A549 (cell line): Measurements from ENCODE around the gene ATG101. TPM values are rescaled to one million over a fixed set of nuclear protein-coding genes. Genes with fewer than 3 reads are reported as not detected.
A peak's percentile ranks its signal among the peaks of the same experiment; 100 is the strongest.

Source experiments
- ATAC-seq, 2 experiments: fragments of 200-7000 bp in 1 of 2; fragments of >200 bp in 1 of 2; cut with Nextera tagmentation in 1 of 2; cut with Tn5 transposase in 1 of 2; 3 replicates each; pipeline versions ENCODE4 v1.8.0 to v1.9.1; 2018 to 2020; ENCODE audit warnings: mild to moderate bottlenecking in 1 of 2, moderate library complexity in 1 of 2
- CTCF ChIA-PET: fragments of 300-600 bp; sonication (Branson Sonifier 250); formaldehyde crosslinking; extraction: SDS; loops from one replicate; lab custom pipeline; 2021; ENCODE audit warnings: antibody characterized with exemption, inconsistent platforms; lab: Yijun Ruan, JAX
- POLR2A ChIA-PET: fragments of 350-600 bp; formaldehyde crosslinking; extraction: SDS; loops from one replicate; lab custom pipeline; 2021; ENCODE audit warnings: antibody characterized with exemption, inconsistent platforms; lab: Yijun Ruan, JAX
- DNase-seq, 2 experiments: peaks; one replicate each; pipeline versions ENCODE4 v3.0.0 to v3.0.0-alpha.2; 2011 to 2016; ENCODE audit warnings: low read depth in 1 of 2, low spot score in 1 of 2
- FAIRE-seq: peaks from 2 replicates; lab custom pipeline; 2011; peaks lifted over from hg19 to GRCh38; lab: Jason Lieb, UNC
- H3K27ac ChIP-seq, 2 experiments: fragments of >200 bp; sonication (Bioruptor Twin); formaldehyde crosslinking; 3 replicates each; pipeline ENCODE4 v1.5.1; 2016 to 2017
- H3K4me1 ChIP-seq: fragments of >200 bp; sonication (Bioruptor Twin); formaldehyde crosslinking; 3 replicates; pipeline ENCODE4 v1.6.1; 2016
- H3K4me2 ChIP-seq: fragments of >200 bp; sonication (Bioruptor Twin); formaldehyde crosslinking; 3 replicates; pipeline ENCODE4 v1.6.1; 2016
- H3K4me3 ChIP-seq: fragments of >200 bp; sonication (Bioruptor Twin); formaldehyde crosslinking; 3 replicates; pipeline ENCODE4 v1.5.1; 2016
- H3K9me3 ChIP-seq: fragments of >200 bp; sonication (Bioruptor Twin); formaldehyde crosslinking; 3 replicates; pipeline ENCODE4 v1.6.1; 2016
- CBX2 ChIP-seq: fragments of 200-600 bp; sonication (generic); IDR thresholded peaks from 2 replicates; pipeline ENCODE4 v1.6.1; 2016; ENCODE audit warnings: low read depth, mild to moderate bottlenecking, borderline replicate concordance
- CTCF ChIP-seq: fragments of >200 bp; sonication (Bioruptor Twin); formaldehyde crosslinking; IDR thresholded peaks from 3 replicates; pipeline ENCODE4 v1.5.1; 2016
- GATA3 ChIP-seq: IDR thresholded peaks from 2 replicates; pipeline ENCODE4 v1.6.1; 2012; ENCODE audit warnings: borderline replicate concordance
- HDAC2 ChIP-seq: fragments of 200-600 bp; sonication (generic); IDR thresholded peaks from 2 replicates; pipeline ENCODE4 v1.6.1; 2016
- HEYL ChIP-seq: fragments of 250-450 bp; sonication (Bioruptor Pico); IDR thresholded peaks from 2 replicates; pipeline ENCODE4 v1.8.0; 2021; ENCODE audit warnings: mild to moderate bottlenecking, moderate library complexity
- HOXA7 ChIP-seq: fragments of 250-450 bp; sonication (Bioruptor Pico); IDR thresholded peaks from 2 replicates; pipeline ENCODE4 v1.5.0; 2020; ENCODE audit warnings: mild to moderate bottlenecking, moderate library complexity
- HOXB5 ChIP-seq: fragments of 250-450 bp; sonication (Bioruptor Pico); IDR thresholded peaks from 2 replicates; pipeline ENCODE4 v1.5.0; 2020; ENCODE audit warnings: mild to moderate bottlenecking, moderate library complexity
- KDM5A ChIP-seq: fragments of 200-600 bp; sonication (generic); IDR thresholded peaks from 2 replicates; pipeline ENCODE4 v1.6.1; 2016; ENCODE audit warnings: antibody characterized with exemption, mild to moderate bottlenecking
- PBX3 ChIP-seq: IDR thresholded peaks from 2 replicates; pipeline ENCODE4 v1.6.1; 2012
- RAD21 ChIP-seq, 2 experiments: fragments of >200 bp in 1 of 2; sonication (Bioruptor Twin) in 1 of 2; formaldehyde crosslinking in 1 of 2; IDR thresholded peaks in 1 of 2; conservative IDR thresholded peaks in 1 of 2; 2 replicates in 1 of 2; 3 replicates in 1 of 2; pipeline ENCODE4 v1.6.1; 2012 to 2018; ENCODE audit warnings: inconsistent platforms in 1 of 2
- ZNF302 ChIP-seq: fragments of 250-450 bp; sonication (Bioruptor Pico); IDR thresholded peaks from 2 replicates; pipeline ENCODE4 v1.9.0; 2021; ENCODE audit warnings: inconsistent platforms, mild to moderate bottlenecking, moderate library complexity
- WGBS: methylation state at CpG from one replicate; pipeline ENCODE4 v1.1.6; 2017; ENCODE audit errors: missing lambda C conversion rate; 5-methylcytosine and 5-hydroxymethylcytosine counted together
- polyA plus RNA-seq, 4 experiments: library from polyadenylated mRNA; depleted of rRNA in 3 of 4; stranded (reverse); fragments of >200 nt; fragmentation: RNase III in 1 of 4; extraction: RNeasy Plus Mini Kit Qiagen cat#74134 plus additional on column Dnase treatment in 1 of 4; gene quantifications; 2 replicates in 3 of 4; 3 replicates in 1 of 4; pipeline ENCODE4 v1.2.3, GENCODE V29; 2011 to 2017
- TF ChIP-seq, protein P1 (sequence below): fragments of 250-450 bp; sonication (Bioruptor Pico); IDR thresholded peaks from 2 replicates; pipeline ENCODE4 v1.5.0; 2021; ENCODE audit warnings: mild to moderate bottlenecking, moderate library complexity, borderline replicate concordance
- TF ChIP-seq, protein P2 (sequence below): IDR thresholded peaks from 2 replicates; pipeline ENCODE4 v1.6.1; 2012; ENCODE audit warnings: low read depth, borderline replicate concordance

ATG101 gene
- polyA plus RNA-seq, 2 of the 4 experiments (the other 2 are of a cell fraction) = 87.9 to 141 TPM

DNA sequence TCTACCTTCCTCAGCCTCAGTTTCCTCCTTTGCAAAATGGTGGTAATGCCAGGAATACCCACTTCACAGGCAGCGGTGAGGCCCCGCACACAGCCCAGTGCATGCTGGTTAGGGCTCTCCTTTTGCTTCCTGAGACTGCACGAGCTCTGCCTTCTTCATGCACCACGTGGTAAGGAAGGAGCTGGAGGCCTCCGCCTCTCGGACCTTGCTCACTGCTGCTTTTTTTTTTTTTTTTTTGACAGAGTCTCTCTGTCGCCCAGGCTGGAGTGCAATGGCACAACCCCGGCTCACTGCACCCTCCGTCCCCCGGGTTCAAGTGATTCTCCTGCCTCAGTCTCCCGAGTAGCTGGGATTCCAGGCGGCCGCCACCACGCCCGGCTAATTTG, 44.9 kb upstream of the ATG101 start (continued):
- TF ChIP-seq, protein P1, sequence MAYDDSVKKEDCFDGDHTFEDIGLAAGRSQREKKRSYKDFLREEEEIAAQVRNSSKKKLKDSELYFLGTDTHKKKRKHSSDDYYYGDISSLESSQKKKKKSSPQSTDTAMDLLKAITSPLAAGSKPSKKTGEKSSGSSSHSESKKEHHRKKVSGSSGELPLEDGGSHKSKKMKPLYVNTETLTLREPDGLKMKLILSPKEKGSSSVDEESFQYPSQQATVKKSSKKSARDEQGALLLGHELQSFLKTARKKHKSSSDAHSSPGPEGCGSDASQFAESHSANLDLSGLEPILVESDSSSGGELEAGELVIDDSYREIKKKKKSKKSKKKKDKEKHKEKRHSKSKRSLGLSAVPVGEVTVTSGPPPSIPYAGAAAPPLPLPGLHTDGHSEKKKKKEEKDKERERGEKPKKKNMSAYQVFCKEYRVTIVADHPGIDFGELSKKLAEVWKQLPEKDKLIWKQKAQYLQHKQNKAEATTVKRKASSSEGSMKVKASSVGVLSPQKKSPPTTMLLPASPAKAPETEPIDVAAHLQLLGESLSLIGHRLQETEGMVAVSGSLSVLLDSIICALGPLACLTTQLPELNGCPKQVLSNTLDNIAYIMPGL (CRISPR knock-in tag) = no peak
- no peak for TF ChIP-seq HDAC2

DNA sequence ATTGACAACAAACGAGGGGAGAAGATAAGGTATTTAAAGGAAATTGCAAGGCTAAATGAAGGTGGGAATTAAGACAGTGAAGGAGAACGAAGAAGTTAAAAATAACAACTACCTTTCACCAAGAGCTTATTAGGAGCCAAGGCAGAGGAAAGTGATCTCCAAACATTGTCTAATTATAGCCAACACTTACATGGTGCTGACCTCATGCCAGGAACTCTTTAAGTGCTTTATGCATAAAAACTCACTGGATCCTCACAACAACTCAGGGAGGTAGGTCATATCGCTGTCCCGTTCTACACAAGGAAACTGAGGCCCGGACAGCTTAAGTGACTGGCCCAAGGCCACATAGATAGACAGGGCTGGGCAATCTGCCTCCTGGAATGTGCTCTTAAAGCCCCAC, 43.5 kb upstream of the ATG101 start:
- H3K27ac ChIP-seq = peak overlapping the region in 1 of 2 experiments; percentile 80; a peak in 3 of 6 replicates
- POLR2A ChIA-PET = interaction anchor here (0.6 to 1.6 kb wide), 6 partner anchors 26 to 943 kb away, joined by 3 to 18 read pairs (median 3); partner anchors contain the start of gene ATG101
- WGBS = 63% methylated on average over 5 of the region's 5 CpGs
- no peak for FAIRE-seq
- TF ChIP-seq RAD21 (conservative IDR thresholded peaks at IDR 0.05 in 1 of 2, IDR thresholded peaks at IDR 0.05 in 1 of 2) (no peak), CTCF (no peak), CBX2 (no peak), HEYL (CRISPR knock-in tag) (no peak), KDM5A (no peak), GATA3 (no peak), HOXA7 (no peak), ZNF302 (CRISPR knock-in tag) (no peak), HOXB5 (CRISPR knock-in tag) (no peak), PBX3 (no peak), HDAC2 (no peak)
- TF ChIP-seq, protein P2, sequence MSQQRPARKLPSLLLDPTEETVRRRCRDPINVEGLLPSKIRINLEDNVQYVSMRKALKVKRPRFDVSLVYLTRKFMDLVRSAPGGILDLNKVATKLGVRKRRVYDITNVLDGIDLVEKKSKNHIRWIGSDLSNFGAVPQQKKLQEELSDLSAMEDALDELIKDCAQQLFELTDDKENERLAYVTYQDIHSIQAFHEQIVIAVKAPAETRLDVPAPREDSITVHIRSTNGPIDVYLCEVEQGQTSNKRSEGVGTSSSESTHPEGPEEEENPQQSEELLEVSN = no peak
- TF ChIP-seq, all 56 proteins: peak for 0
- DNase-seq (no peak), ATAC-seq (no peak)
- peak overlapping the region; percentile 27; the same call in 1 of the 3 replicates for H3K4me3 ChIP-seq
- no peaks in the 10 kb centered on the region for H3K9me3 ChIP-seq
- CTCF ChIA-PET = interaction anchor here (0.6 to 41.8 kb wide), 35 partner anchors 10 to 967 kb away, joined by 3 to 1730 read pairs (median 5); partner anchors contain the start of genes ATG101, KRT80, NR4A1 and SMIM41
- H3K4me2 ChIP-seq = peak overlapping the region; percentile 68
- H3K4me1 ChIP-seq = peaks cover 21% of the 10 kb centered on the region

GRCh38 chr12:52027085-52027843, 42.5 kb upstream of the ATG101 start:
- CTCF ChIA-PET = interaction anchor here (0.6 to 41.8 kb wide), 8 partner anchors 2 to 954 kb away, joined by 4 to 1730 read pairs (median 365); partner anchors contain the start of genes ATG101, NR4A1, SMIM41 and TAMALIN
- 88% methylated on average over 6 of the region's 12 CpGs for WGBS
- POLR2A ChIA-PET = interaction anchor here (1.2 kb wide), 1 partner anchor 42 kb away, joined by 3 read pairs; the partner anchor contains the start of gene ATG101
- no peak for DNase-seq
- ATAC-seq = no peak
- Histone ChIP-seq H3K27ac (0 out of 6 replicates have a peak overlapping the region, but pooled peaks of 1 of the 2 experiments have one; percentile 15), H3K4me1 (peaks cover 23% of the 10 kb centered on the region), H3K4me2 (no peak overlapping the region), H3K9me3 (no peaks in the 10 kb centered on the region), H3K4me3 (no peak overlapping the region)
- no peak for TF ChIP-seq HOXA7
- no peak for FAIRE-seq
